Measurements from ENCODE around the gene CSAG3.
"Not testable (repeated sequence)": the region's sequence is repeated elsewhere in the genome, so short reads cannot be mapped to it uniquely, and the experiment has no call there.

CSAG3 gene

DNA sequence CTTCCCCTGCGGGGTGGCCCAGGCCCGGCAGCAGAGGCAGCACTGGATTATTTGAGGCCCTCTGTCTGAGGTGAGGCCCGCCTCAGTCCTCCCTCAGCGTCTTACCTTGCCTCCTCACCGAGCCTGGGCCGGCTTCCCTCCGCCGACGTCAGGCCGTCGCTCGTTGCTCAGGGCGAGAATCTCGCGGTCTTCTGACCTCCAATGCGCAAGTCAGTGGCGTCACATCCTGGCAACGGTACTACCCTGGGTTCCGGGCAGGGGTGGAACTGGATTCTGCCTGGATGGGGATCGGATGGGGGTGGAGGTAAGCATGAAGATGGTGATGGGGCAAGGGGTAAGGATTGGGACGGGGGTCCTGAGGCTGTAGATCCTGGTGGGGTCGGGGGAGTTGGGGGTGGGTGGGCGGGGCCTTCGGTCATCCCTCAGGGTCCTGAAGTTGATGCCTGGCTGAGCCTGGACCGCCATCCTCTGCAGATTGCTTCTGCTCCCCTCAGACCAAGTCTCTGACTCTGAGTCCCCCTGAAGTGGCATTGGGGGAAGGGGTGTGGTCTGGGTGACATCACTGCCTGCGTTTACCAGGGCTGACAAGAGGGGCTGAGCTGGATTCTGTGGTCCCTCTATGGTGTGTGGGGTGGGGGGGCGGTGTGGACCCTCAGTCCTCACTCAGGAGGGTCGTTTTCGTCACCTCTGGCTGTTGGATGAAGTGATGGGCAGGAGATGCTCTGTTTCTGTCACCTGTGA, 10.7 kb downstream of the CSAG3 start, which contains the start of gene MAGEA6:
Gene MAGEA6, minus strand, starts transcription at position 141 of the 741 bp plus-strand sequence. CDS start 2,039 bp downstream, outside the sequence.
- not testable (repeated sequence) for DNase-seq (ENCODE audit: insufficient read length); FAIRE-seq

DNA sequence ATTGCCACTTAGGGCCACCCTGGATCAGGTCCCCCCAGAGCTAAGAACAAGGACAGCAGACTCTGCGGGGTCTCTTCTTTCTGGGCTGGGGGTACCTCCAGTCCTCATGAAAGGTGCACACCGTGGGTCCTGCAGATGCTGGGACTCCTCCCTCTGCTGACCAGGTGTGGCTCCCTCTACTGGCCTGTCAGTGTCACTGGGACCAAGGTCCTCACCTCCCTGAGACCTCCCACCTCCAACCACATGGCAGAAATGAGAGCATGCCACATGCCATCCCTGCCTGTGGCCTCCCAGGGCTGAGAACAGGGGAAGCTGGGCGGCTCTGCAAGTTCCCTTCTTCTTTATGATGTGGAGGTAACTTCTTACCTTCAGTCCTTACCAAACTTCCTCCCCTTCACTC, 28.0 kb downstream of the CSAG3 start:
- DNase-seq (ENCODE audit: insufficient read length), result not testable (repeated sequence)
- FAIRE-seq, result peak; percentile 89

DNA sequence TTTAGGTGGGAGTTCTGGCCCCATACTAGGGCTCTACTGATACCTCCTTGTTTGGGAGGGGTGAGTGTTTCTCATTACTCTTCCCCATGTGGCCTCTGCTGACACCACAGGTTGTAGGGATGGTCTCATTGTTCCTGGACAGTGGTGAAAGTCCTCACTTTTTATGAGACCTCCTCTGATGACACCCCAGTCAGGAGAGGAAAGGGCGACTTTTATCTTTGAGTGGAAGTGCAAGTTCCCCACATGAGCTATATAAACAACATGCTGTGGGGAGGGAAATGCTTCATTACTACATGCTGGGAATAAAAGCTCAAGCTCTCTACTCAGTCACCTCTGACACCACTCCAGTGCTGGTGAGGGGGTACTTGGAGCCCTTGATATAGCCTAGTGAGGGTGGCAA, 39.9 kb downstream of the CSAG3 start:
- FAIRE-seq (no peak), DNase-seq (ENCODE audit: insufficient read length) (no peak)
- TF ChIP-seq POLR2A (IDR thresholded peaks at IDR 0.05; ENCODE audit: low read depth, low read length), result no peak
- TF ChIP-seq POLR2AphosphoS5 (IDR thresholded peaks at IDR 0.05; ENCODE audit: low read depth, low read length), result no peak
- no peak for TF ChIP-seq TAF1 (IDR thresholded peaks at IDR 0.05; ENCODE audit: borderline replicate concordance, low read depth, low read length)

DNA sequence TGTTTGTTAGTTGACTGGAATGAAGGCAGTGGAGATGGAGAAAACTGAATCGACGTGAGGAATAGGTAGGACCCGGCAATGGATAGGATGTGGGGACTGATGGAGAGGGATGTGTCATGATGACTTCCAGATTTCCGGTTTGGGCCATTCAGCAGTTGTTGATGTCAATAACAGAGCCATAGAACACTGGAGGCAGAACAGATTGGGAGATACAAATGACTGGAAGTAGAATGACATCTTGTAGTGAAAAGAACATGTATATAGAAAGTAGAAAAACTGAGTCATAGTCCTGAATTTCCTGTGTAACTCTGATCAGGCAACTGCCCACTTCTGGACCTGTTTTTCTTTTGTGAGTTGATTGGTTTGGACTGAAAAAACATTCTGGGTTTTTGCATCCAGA, 47.0 kb downstream of the CSAG3 start:
- TF ChIP-seq POLR2A (IDR thresholded peaks at IDR 0.05; ENCODE audit: low read depth, low read length) (no peak), POLR2AphosphoS5 (IDR thresholded peaks at IDR 0.05; ENCODE audit: low read depth, low read length) (no peak), TAF1 (IDR thresholded peaks at IDR 0.05; ENCODE audit: borderline replicate concordance, low read depth, low read length) (no peak)
- DNase-seq (ENCODE audit: insufficient read length), result no peak
- no peak for FAIRE-seq
